Ishikawa (cell line): ENCODE measurements around the gene TBXAS1.

Experiments
- CEBPB ChIP-seq: IDR thresholded peaks from 2 replicates; pipeline ENCODE4 v1.6.1; 2012
- CREB1 ChIP-seq: IDR thresholded peaks from 2 replicates; pipeline ENCODE4 v1.6.1; 2012; ENCODE audit warnings: low read depth
- EGR1 ChIP-seq: IDR thresholded peaks from 2 replicates; pipeline ENCODE4 v1.6.1; 2012
- EP300 ChIP-seq: IDR thresholded peaks from 2 replicates; pipeline ENCODE4 v1.6.1; 2012; ENCODE audit warnings: borderline replicate concordance
- FOXM1 ChIP-seq: IDR thresholded peaks from 2 replicates; pipeline ENCODE4 v1.6.1; 2012; ENCODE audit warnings: low read depth, borderline replicate concordance
- NFIC ChIP-seq: IDR thresholded peaks from 2 replicates; pipeline ENCODE4 v1.6.1; 2012
- RAD21 ChIP-seq: IDR thresholded peaks from 2 replicates; pipeline ENCODE4 v1.6.1; 2012; ENCODE audit warnings: low read depth
- TAF1 ChIP-seq: IDR thresholded peaks from 2 replicates; pipeline ENCODE4 v1.6.1; 2012; ENCODE audit warnings: low read depth, mild to moderate bottlenecking
- TCF12 ChIP-seq: IDR thresholded peaks from 2 replicates; pipeline ENCODE4 v1.6.1; 2012; ENCODE audit warnings: low read depth
- TEAD4 ChIP-seq: IDR thresholded peaks from 2 replicates; pipeline ENCODE4 v1.6.1; 2012
- YY1 ChIP-seq: IDR thresholded peaks from 2 replicates; pipeline ENCODE4 v1.6.1; 2012; ENCODE audit warnings: low read depth
- ZBTB7A ChIP-seq: IDR thresholded peaks from 2 replicates; pipeline ENCODE4 v1.6.1; 2012; ENCODE audit warnings: low read depth
- TF ChIP-seq, protein P1 (sequence below): IDR thresholded peaks from 2 replicates; pipeline ENCODE4 v1.6.1; 2012
- TF ChIP-seq, protein P2 (sequence below): IDR thresholded peaks from 2 replicates; pipeline ENCODE4 v1.6.1; 2012
- TF ChIP-seq, protein P3 (sequence below): IDR thresholded peaks from 2 replicates; pipeline ENCODE4 v1.6.1; 2012; ENCODE audit warnings: low read depth, mild to moderate bottlenecking

Gene TBXAS1

DNA sequence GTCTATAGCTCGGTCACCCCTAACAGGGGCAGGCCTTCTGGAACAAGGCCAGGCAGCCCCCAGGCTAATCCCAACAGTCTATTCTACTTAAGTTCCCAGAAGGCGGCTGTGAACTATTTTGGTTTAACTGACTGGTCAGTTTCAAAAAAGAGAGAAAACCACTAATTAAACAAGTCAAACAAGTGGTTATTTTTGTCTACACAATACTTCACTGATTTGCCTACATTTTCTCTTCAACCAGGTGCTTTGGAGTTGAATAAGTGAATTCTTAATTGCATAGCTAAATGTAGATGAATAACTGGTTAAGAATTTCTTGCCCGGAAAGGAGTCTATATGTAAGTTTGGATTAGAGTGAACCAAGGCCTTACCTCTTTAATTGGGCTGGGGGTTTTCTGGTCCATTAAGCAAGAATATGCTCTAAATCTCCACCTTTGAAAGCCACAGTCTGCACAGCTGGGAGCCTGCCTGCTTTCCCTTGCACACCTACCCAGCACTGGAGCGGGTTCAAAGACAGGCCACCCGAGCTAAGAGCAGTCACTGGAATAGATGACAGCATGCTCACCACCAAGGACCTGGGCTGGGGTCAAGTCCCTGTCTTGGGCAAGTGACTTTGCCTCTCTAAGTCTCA, 70.4 kb downstream of the TBXAS1 start:
- TF ChIP-seq TEAD4: 0 out of 2 replicates have a peak, but pooled peaks have one; percentile 10
- TF ChIP-seq TCF12: no peak
- 0 out of 2 replicates have a peak, but pooled peaks have one; percentile 18 for TF ChIP-seq EP300

DNA sequence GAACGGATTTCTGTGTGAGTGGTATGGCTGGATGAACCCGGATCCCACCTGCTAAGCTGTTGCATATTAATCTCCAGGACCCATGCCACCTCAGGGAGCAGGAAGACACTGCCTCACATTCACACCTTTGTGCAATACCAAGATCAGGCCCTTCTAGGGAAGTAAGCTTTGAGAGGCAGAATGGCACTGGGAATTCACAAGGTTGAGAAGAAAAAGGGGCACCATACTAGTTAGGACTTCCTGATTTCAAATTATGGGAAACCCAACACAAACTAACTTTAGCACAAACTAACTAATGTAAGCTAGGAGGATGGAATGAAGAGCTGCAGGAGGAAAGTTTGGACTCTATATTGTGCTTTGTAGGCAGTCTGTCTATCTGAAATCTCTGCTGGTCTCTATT, 71.3 kb downstream of the TBXAS1 start:
- TF ChIP-seq RAD21 (no peak), FOXM1 (no peak), TAF1 (no peak), YY1 (no peak), ZBTB7A (no peak), CREB1 (no peak), NFIC (no peak), CEBPB (no peak), TCF12 (no peak)
- TF ChIP-seq, protein P1, sequence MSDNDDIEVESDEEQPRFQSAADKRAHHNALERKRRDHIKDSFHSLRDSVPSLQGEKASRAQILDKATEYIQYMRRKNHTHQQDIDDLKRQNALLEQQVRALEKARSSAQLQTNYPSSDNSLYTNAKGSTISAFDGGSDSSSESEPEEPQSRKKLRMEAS: no peak
- TF ChIP-seq, protein P2, sequence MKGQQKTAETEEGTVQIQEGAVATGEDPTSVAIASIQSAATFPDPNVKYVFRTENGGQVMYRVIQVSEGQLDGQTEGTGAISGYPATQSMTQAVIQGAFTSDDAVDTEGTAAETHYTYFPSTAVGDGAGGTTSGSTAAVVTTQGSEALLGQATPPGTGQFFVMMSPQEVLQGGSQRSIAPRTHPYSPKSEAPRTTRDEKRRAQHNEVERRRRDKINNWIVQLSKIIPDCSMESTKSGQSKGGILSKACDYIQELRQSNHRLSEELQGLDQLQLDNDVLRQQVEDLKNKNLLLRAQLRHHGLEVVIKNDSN: no peak
- TF ChIP-seq, protein P3, sequence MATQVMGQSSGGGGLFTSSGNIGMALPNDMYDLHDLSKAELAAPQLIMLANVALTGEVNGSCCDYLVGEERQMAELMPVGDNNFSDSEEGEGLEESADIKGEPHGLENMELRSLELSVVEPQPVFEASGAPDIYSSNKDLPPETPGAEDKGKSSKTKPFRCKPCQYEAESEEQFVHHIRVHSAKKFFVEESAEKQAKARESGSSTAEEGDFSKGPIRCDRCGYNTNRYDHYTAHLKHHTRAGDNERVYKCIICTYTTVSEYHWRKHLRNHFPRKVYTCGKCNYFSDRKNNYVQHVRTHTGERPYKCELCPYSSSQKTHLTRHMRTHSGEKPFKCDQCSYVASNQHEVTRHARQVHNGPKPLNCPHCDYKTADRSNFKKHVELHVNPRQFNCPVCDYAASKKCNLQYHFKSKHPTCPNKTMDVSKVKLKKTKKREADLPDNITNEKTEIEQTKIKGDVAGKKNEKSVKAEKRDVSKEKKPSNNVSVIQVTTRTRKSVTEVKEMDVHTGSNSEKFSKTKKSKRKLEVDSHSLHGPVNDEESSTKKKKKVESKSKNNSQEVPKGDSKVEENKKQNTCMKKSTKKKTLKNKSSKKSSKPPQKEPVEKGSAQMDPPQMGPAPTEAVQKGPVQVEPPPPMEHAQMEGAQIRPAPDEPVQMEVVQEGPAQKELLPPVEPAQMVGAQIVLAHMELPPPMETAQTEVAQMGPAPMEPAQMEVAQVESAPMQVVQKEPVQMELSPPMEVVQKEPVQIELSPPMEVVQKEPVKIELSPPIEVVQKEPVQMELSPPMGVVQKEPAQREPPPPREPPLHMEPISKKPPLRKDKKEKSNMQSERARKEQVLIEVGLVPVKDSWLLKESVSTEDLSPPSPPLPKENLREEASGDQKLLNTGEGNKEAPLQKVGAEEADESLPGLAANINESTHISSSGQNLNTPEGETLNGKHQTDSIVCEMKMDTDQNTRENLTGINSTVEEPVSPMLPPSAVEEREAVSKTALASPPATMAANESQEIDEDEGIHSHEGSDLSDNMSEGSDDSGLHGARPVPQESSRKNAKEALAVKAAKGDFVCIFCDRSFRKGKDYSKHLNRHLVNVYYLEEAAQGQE: no peak

DNA sequence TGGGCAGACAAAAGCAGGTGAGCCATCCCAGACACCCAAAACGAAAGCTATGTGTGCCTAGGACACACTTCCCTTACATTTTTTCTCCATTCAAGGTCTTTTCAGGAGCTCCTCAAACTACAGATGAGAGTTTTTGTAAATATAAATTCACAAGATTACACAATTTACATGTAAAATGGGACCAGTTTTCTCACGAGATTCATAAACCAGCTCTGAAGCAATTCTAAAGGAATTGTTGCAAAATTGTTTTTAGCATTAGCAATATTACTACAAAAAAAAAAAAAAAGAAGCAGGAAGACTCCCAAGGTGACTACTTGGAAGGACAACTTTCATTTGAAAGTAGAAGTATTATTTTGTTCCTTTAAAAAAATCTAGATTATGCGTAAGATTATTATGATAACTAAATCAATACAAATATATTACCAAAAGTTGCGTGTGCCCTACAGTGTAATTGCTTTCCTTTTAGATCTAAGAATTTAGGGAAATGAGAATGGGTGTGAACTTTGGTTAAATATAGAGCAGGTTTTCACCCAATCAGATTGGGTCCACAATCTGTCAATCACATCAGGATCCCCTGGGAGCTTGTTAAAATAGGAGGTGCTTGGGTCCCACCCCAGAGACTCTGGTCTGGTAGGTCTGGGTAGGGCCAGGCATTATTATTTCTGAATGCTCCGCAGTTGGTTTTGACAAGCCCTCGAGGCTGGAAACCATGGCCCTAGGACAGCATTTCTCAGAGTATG, 72.2 kb downstream of the TBXAS1 start:
- no peak for TF ChIP-seq TEAD4
- no peak for TF ChIP-seq EP300
- no peak for TF ChIP-seq FOXM1

DNA sequence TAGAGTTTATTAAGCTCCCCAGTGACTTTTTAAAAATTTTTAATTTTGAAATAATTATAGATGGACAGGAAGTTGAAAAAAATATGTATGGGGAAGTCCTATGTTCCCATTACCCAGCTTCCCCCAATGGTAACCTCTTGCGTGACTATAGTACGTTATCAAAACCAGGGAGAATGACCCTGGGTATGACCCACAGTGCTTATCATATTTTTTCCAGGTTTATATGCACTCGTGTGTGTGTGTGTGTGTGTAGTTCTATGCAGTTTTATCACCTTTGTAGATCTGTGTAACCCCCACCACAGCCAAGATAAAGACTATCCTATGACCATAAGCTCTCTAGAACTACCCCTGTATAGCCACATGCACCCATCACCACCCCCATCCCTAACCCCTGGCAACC, 72.8 kb downstream of the TBXAS1 start:
- no peak for TF ChIP-seq CREB1
- no peak for TF ChIP-seq TAF1
- TF ChIP-seq, protein P2: no peak
- TF ChIP-seq FOXM1: no peak
- TF ChIP-seq YY1: no peak
- TF ChIP-seq TEAD4: no peak
- no peak for TF ChIP-seq TCF12
- TF ChIP-seq ZBTB7A: no peak
- no peak for TF ChIP-seq NFIC

DNA sequence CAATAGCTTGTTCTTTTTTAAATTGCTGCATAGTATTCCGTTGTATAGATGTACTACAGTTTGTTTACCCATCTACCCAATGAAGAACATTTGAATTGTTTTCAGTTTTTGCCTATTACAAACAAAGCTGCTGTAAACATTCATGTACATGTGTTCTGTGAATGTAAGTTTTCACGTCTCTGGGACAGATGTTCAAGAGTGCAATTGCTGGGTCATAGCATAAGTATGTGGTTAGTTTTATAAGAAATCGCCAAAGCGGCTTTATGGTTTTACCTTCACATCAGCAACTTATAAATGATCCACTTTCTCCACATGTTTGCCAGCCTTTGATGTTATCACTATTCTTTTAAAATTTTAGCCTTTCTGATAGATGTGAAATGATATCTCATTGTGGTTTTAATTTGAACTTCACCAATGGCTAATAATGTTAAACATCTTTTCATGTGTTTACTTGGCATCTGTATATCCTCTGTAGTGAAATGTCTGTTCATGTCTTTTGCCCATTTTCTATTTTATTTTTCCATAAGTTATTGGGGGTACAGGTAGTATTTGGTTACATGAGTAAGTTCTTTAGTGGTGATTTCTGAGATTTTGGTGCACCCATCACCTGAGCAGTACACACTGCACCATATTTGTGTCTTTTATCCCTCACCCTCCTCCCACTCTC, 73.5 kb downstream of the TBXAS1 start:
- TF ChIP-seq, protein P1: no peak
- TF ChIP-seq TCF12: no peak
- no peak for TF ChIP-seq FOXM1
- TF ChIP-seq RAD21: no peak
- TF ChIP-seq ZBTB7A: no peak
- TF ChIP-seq, protein P2: no peak
- no peak for TF ChIP-seq CEBPB
- no peak for TF ChIP-seq TAF1
- no peak for TF ChIP-seq TEAD4
- TF ChIP-seq EGR1: no peak
- TF ChIP-seq, protein P3: no peak
- no peak for TF ChIP-seq CREB1
- TF ChIP-seq EP300: no peak
- no peak for TF ChIP-seq YY1
- TF ChIP-seq NFIC: no peak
